GM12892 (cell line): Measurements from ENCODE around the gene COMP.

Source experiments
- POLR2A ChIP-seq: IDR thresholded peaks from 2 replicates; pipeline ENCODE4 v1.6.1; 2011; ENCODE audit warnings: low read depth, low read length, control low read depth
- TAF1 ChIP-seq: IDR thresholded peaks from 2 replicates; pipeline ENCODE4 v1.6.1; 2011; ENCODE audit warnings: low read depth, mild to moderate bottlenecking, control low read depth, low read length, borderline replicate concordance

- no peak for TF ChIP-seq POLR2A
- TF ChIP-seq TAF1: no peak
Measured at GRCh38 chr19:18765224-18765623, 25.9 kb downstream of the COMP start.
